WTC11 (cell line): Measurements from ENCODE around the gene LRMDA. TPM values are rescaled to one million over a fixed set of nuclear protein-coding genes. Genes with fewer than 3 reads are reported as not detected.

Experiments used
- ATAC-seq: fragments of 200-7000 bp; cut with Tn5 transposase; 2 replicates; pipeline ENCODE4 v1.10.0; 2021; ENCODE audit warnings: mild to moderate bottlenecking, moderate library complexity
- CTCF ChIA-PET: fragments of 300-600 bp; sonication (Branson Sonifier 250); formaldehyde crosslinking; loops from one replicate; lab custom pipeline; 2021; ENCODE audit warnings: antibody characterized with exemption; lab: Charles Lee
- POLR2A ChIA-PET: fragments of 350-600 bp; sonication (Branson Sonifier 250); formaldehyde crosslinking; loops from one replicate; lab custom pipeline; 2021; ENCODE audit warnings: antibody characterized with exemption; lab: Charles Lee
- DNase-seq: peaks from one replicate; pipeline ENCODE4 v3.0.0; 2021; ENCODE audit warnings: low spot score
- H3K27ac Mint-ChIP-seq: 2 replicates; pipeline ENCODE4 v1.8.0; 2021; ENCODE audit warnings: mixed read lengths
- H3K27me3 Mint-ChIP-seq: 2 replicates; pipeline ENCODE4 v1.8.0; 2021; ENCODE audit warnings: low read depth, mild to moderate bottlenecking, moderate library complexity, mixed read lengths
- H3K36me3 Mint-ChIP-seq: 2 replicates; pipeline ENCODE4 v1.8.0; 2021; ENCODE audit warnings: mixed read lengths
- H3K4me1 Mint-ChIP-seq: 2 replicates; pipeline ENCODE4 v1.8.0; 2022; ENCODE audit warnings: mixed read lengths
- H3K4me3 Mint-ChIP-seq: 2 replicates; pipeline ENCODE4 v1.8.0; 2021; ENCODE audit warnings: mild to moderate bottlenecking, moderate library complexity, mixed read lengths
- H3K9me3 Mint-ChIP-seq: 2 replicates; pipeline ENCODE4 v1.8.0; 2021; ENCODE audit warnings: mixed read lengths
- ARID4B ChIP-seq: sonication (generic); formaldehyde crosslinking; IDR thresholded peaks from 2 replicates; pipeline ENCODE4 v1.8.0; 2023; ENCODE audit warnings: missing genetic modification reagents, mild to moderate bottlenecking, borderline replicate concordance
- ATF2 ChIP-seq: sonication (generic); formaldehyde crosslinking; IDR thresholded peaks from 2 replicates; pipeline ENCODE4 v1.8.1; 2022; ENCODE audit warnings: low read depth, missing genetic modification reagents, borderline replicate concordance
- CBFB ChIP-seq: sonication (generic); formaldehyde crosslinking; IDR thresholded peaks from 2 replicates; pipeline ENCODE4 v1.8.1; 2022; ENCODE audit warnings: mild to moderate bottlenecking, low read depth, missing genetic modification reagents
- E2F1 ChIP-seq: sonication (generic); formaldehyde crosslinking; IDR thresholded peaks from 2 replicates; pipeline ENCODE4 v1.8.0; 2022; ENCODE audit warnings: mild to moderate bottlenecking, missing genetic modification reagents
- HMGXB4 ChIP-seq: sonication (generic); formaldehyde crosslinking; IDR thresholded peaks from 2 replicates; pipeline ENCODE4 v1.8.1; 2023; ENCODE audit warnings: mild to moderate bottlenecking, moderate library complexity, missing genetic modification reagents
- KAT7 ChIP-seq: sonication (generic); formaldehyde crosslinking; IDR thresholded peaks from 2 replicates; pipeline ENCODE4 v1.8.1; 2023; ENCODE audit warnings: missing genetic modification reagents, mild to moderate bottlenecking, borderline replicate concordance
- NFATC4 ChIP-seq: fragments of 250-450 bp; sonication (Bioruptor Pico); IDR thresholded peaks from 2 replicates; pipeline ENCODE4 v1.9.0; 2021; ENCODE audit warnings: mild to moderate bottlenecking
- NR2C2 ChIP-seq: sonication (generic); formaldehyde crosslinking; IDR thresholded peaks from 2 replicates; pipeline ENCODE4 v1.8.0; 2022; ENCODE audit warnings: mild to moderate bottlenecking, missing genetic modification reagents
- RORB ChIP-seq: fragments of 250-450 bp; sonication (Bioruptor Pico); IDR thresholded peaks from 2 replicates; pipeline ENCODE4 v1.9.0; 2021; ENCODE audit warnings: mild to moderate bottlenecking
- SMAD4 ChIP-seq: sonication (generic); formaldehyde crosslinking; IDR thresholded peaks from 2 replicates; pipeline ENCODE4 v1.8.0; 2022; ENCODE audit warnings: mild to moderate bottlenecking, missing genetic modification reagents
- STAT6 ChIP-seq: sonication (generic); formaldehyde crosslinking; conservative IDR thresholded peaks from 2 replicates; pipeline ENCODE4 v1.8.1; 2023; ENCODE audit warnings: mild to moderate bottlenecking, low read depth, missing genetic modification reagents, moderate library complexity
- TP53 ChIP-seq: sonication (generic); formaldehyde crosslinking; IDR thresholded peaks from 2 replicates; pipeline ENCODE4 v1.8.1; 2023; ENCODE audit warnings: mild to moderate bottlenecking, missing genetic modification reagents
- ZNF416 ChIP-seq: fragments of 250-450 bp; sonication (Bioruptor Pico); IDR thresholded peaks from 2 replicates; pipeline ENCODE4 v1.9.0; 2021; ENCODE audit warnings: mild to moderate bottlenecking, inconsistent platforms
- total RNA-seq: library from RNA; stranded (reverse); gene quantifications from 3 replicates; pipeline ENCODE4 v1.2.3, GENCODE V29; 2021
- TF ChIP-seq, protein P1 (sequence below): sonication (generic); formaldehyde crosslinking; IDR thresholded peaks from 2 replicates; pipeline ENCODE4 v1.8.1; 2023; ENCODE audit warnings: mild to moderate bottlenecking, missing genetic modification reagents, moderate library complexity
- TF ChIP-seq, protein P2 (sequence below): sonication (generic); formaldehyde crosslinking; IDR thresholded peaks from 2 replicates; pipeline ENCODE4 v1.8.1; 2023; ENCODE audit warnings: mild to moderate bottlenecking, missing genetic modification reagents, moderate library complexity
- TF ChIP-seq, protein P3 (sequence below): sonication (generic); formaldehyde crosslinking; IDR thresholded peaks from 2 replicates; pipeline ENCODE4 v1.8.1; 2023; ENCODE audit warnings: mild to moderate bottlenecking, missing genetic modification reagents

LRMDA gene
- total RNA-seq, 1 experiment from 2014 or later = 0.92 TPM

DNA sequence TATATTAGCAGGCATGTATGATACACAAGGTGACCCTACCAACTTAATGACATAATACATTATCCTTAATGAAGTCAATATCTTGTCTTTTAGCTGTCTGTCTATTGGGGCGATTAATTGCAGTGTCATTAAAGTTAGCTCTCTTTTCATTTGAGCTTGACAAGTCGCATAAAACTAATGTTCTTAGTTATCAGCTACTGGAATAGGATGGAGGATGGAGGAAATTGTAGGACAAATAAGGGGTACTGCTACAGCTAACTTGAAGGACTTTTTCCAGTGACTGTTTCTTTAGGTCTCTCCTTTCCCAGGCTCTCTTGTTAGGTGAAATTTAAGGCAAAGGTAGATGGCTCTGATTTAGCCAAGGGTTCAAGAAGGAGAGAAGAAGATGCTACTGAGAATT, 506.4 kb downstream of the LRMDA start (continued):
- TF ChIP-seq NFATC4 (CRISPR knock-in tag) (no peak), STAT6 (CRISPR knock-in tag) (no peak)

- CTCF ChIA-PET = interaction anchor here (0.9 kb wide), 1 partner anchor 98 kb away, joined by 3 read pairs; no protein-coding TSS in a partner anchor
- TF ChIP-seq ZNF416 (CRISPR knock-in tag) (no peak), RORB (CRISPR knock-in tag) (no peak), CBFB (no peak), NR2C2 (CRISPR knock-in tag) (no peak), ATF2 (CRISPR knock-in tag) (no peak), SMAD4 (CRISPR knock-in tag) (no peak), KAT7 (CRISPR knock-in tag) (no peak)
- TF ChIP-seq, protein P1, sequence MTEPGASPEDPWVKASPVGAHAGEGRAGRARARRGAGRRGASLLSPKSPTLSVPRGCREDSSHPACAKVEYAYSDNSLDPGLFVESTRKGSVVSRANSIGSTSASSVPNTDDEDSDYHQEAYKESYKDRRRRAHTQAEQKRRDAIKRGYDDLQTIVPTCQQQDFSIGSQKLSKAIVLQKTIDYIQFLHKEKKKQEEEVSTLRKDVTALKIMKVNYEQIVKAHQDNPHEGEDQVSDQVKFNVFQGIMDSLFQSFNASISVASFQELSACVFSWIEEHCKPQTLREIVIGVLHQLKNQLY (CRISPR knock-in tag) = no peak
- TF ChIP-seq, protein P2, sequence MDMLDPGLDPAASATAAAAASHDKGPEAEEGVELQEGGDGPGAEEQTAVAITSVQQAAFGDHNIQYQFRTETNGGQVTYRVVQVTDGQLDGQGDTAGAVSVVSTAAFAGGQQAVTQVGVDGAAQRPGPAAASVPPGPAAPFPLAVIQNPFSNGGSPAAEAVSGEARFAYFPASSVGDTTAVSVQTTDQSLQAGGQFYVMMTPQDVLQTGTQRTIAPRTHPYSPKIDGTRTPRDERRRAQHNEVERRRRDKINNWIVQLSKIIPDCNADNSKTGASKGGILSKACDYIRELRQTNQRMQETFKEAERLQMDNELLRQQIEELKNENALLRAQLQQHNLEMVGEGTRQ (CRISPR knock-in tag) = no peak
- ATAC-seq (no peak), DNase-seq (no peak)
- no peaks in the 10 kb centered on the region for H3K36me3 Mint-ChIP-seq
- no peak overlapping the region for H3K27ac Mint-ChIP-seq
- POLR2A ChIA-PET = no interaction called here
- H3K4me1 Mint-ChIP-seq = peaks cover 14% of the 10 kb centered on the region
- H3K9me3 Mint-ChIP-seq = peaks cover 2% of the 10 kb centered on the region
- no peak overlapping the region for H3K4me3 Mint-ChIP-seq
- H3K27me3 Mint-ChIP-seq = peaks cover 4% of the 10 kb centered on the region
These were observed 507.1 kb downstream of the LRMDA start for GRCh38 chr10:75938380-75939122.

- Mint-ChIP-seq H3K27ac (no peak overlapping the region), H3K4me3 (no peak overlapping the region), H3K4me1 (peaks cover 14% of the 10 kb centered on the region), H3K27me3 (peaks cover 2% of the 10 kb centered on the region; the same call in 1 of the 2 replicates), H3K9me3 (peaks cover 12% of the 10 kb centered on the region), H3K36me3 (peaks cover 6% of the 10 kb centered on the region; the same call in 1 of the 2 replicates)
- DNase-seq (no peak), ATAC-seq (no peak)
- CTCF ChIA-PET = no interaction called here
- POLR2A ChIA-PET = no interaction called here
- TF ChIP-seq ZNF416 (CRISPR knock-in tag) = no peak
- TF ChIP-seq ARID4B (CRISPR knock-in tag) = no peak
- TF ChIP-seq, protein P3, sequence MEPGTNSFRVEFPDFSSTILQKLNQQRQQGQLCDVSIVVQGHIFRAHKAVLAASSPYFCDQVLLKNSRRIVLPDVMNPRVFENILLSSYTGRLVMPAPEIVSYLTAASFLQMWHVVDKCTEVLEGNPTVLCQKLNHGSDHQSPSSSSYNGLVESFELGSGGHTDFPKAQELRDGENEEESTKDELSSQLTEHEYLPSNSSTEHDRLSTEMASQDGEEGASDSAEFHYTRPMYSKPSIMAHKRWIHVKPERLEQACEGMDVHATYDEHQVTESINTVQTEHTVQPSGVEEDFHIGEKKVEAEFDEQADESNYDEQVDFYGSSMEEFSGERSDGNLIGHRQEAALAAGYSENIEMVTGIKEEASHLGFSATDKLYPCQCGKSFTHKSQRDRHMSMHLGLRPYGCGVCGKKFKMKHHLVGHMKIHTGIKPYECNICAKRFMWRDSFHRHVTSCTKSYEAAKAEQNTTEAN (CRISPR knock-in tag) = no peak
- TF ChIP-seq TP53 (CRISPR knock-in tag) = no peak
- no peak for TF ChIP-seq HMGXB4
- no peak for TF ChIP-seq E2F1 (CRISPR knock-in tag)
- no peak for TF ChIP-seq RORB (CRISPR knock-in tag)
- TF ChIP-seq NR2C2 (CRISPR knock-in tag) = no peak
These were observed 508.1 kb downstream of the LRMDA start for GRCh38 chr10:75939541-75939940.
